Lung (tissue), 10 donors: Measurements from ENCODE around the gene TSEN34. TPM values are rescaled to one million over a fixed set of nuclear protein-coding genes. Genes with fewer than 3 reads are reported as not detected.
"Not testable (repeated sequence)": the region's sequence is repeated elsewhere in the genome, so short reads cannot be mapped to it uniquely, and the experiment has no call there.

Experiments
- ATAC-seq: fragments of 200-7000 bp; cut with Tn5 transposase; one replicate; pipeline ENCODE4 v1.9.1; 2020; ENCODE audit warnings: moderate number of reproducible peaks; ENCODE audit not compliant: insufficient read depth, low FRiP score
- DNase-seq, 3 donors: peaks; one replicate each; pipeline ENCODE4 v3.0.0-alpha.2; 2013 to 2017
- H3K27ac ChIP-seq, 2 donors: one replicate each; pipeline ENCODE4 v1.5.1; 2013; ENCODE audit warnings: mild to moderate bottlenecking in 2 of 2, moderate library complexity in 2 of 2, control low read depth in 1 of 2, inconsistent platforms in 1 of 2, low read depth in 1 of 2, low read length in 1 of 2
- H3K27me3 ChIP-seq, 3 donors: one replicate each; pipeline ENCODE4 v1.5.1; 2013; ENCODE audit warnings: low read length in 2 of 3; ENCODE audit not compliant: control insufficient read depth in 3 of 3, insufficient read depth in 3 of 3
- H3K36me3 ChIP-seq, 4 donors: one replicate each; pipeline ENCODE4 v1.5.1; 2013; ENCODE audit warnings: low read length in 4 of 4, mild to moderate bottlenecking in 1 of 4, moderate library complexity in 1 of 4; ENCODE audit not compliant: control insufficient read depth in 4 of 4, insufficient read depth in 4 of 4
- H3K4me1 ChIP-seq, 5 donors: one replicate each; pipeline ENCODE4 v1.5.1; 2013; ENCODE audit warnings: low read length in 5 of 5, mild to moderate bottlenecking in 2 of 5, moderate library complexity in 1 of 5; ENCODE audit not compliant: control insufficient read depth in 5 of 5, insufficient read depth in 5 of 5
- H3K4me3 ChIP-seq: one replicate; pipeline ENCODE4 v1.5.1; 2013; ENCODE audit warnings: mild to moderate bottlenecking, control low read depth, moderate library complexity
- H3K9ac ChIP-seq, 2 donors: one replicate each; pipeline ENCODE4 v1.5.1; 2013; ENCODE audit warnings: low read length in 2 of 2, control low read depth in 1 of 2; ENCODE audit not compliant: insufficient read depth in 1 of 2
- H3K9me3 ChIP-seq, 4 donors: one replicate each; pipeline ENCODE4 v1.5.1; 2013; ENCODE audit warnings: low read length in 3 of 4, mild to moderate bottlenecking in 1 of 4, moderate library complexity in 1 of 4; ENCODE audit not compliant: control insufficient read depth in 4 of 4, insufficient read depth in 3 of 4
- WGBS, 2 donors: extraction: QIAGEN DNeasy Blood & Tissue Kit; methylation state at CpG; one replicate each; pipeline ENCODE4 v1.1.7; 2013; 5-methylcytosine and 5-hydroxymethylcytosine counted together
- polyA plus RNA-seq, 2 donors: library from polyadenylated mRNA; stranded (reverse); fragments of 200-250 nt; gene quantifications; one replicate each; pipeline ENCODE4 v1.2.1, GENCODE V29; 2013
- total RNA-seq, 2 donors: library from RNA; depleted of rRNA in 1 of 2; stranded (reverse); fragments of >200 nt in 1 of 2; gene quantifications; one replicate each; pipeline ENCODE4 v1.2.1, GENCODE V29; 2014 to 2021
- donor health status: Bipolar disorder and iron deficiency.
- donor health status: healthy.
- donor health status: DM: yes; HTN: yes; CAD: no.

The TSEN34 gene
- total and polyA plus RNA-seq, 4 donors, result 38.0 to 102 (median 55.2) TPM

- ATAC-seq, H3K9me3 ChIP-seq, H3K4me1 ChIP-seq, H3K27me3 ChIP-seq, H3K36me3 ChIP-seq, H3K4me3 ChIP-seq, H3K27ac ChIP-seq, H3K9ac ChIP-seq, DNase-seq: not testable (repeated sequence)
- 57% methylated on average over 2 of the region's 4 CpGs; no CpG with 5 or more reads in 1 of the 2 donors for WGBS, 2 donors
Observed at GRCh38 chr19:54242234-54242633, 51.1 kb downstream of the TSEN34 start.

DNA sequence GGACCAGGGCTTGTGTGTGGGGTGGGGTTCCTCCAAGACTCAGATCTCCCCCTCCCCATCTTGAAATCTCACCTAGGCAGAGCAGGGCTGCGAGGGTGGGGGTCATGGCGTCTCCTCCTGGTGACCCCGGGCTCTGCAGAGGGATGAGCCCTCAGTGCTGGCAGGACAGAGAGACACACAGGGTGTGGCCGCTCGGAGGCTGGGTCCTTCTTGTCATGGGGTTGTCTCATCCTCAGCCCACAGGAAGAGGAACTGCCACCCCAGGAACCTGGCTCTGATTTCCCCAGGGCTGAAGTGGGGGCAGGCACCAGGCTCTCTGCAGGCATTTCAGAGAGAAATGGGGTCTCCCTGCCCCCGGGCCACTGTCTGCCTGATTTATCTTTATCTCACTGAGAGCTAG is 51.5 kb downstream of the TSEN34 start, which contains the start of gene LILRA6:
Gene LILRA6, minus strand, starts transcription at position 145 of the 400 bp plus-strand sequence.
- H3K27ac ChIP-seq, H3K9me3 ChIP-seq, H3K9ac ChIP-seq, H3K4me1 ChIP-seq, H3K36me3 ChIP-seq, H3K4me3 ChIP-seq, DNase-seq, H3K27me3 ChIP-seq: not testable (repeated sequence)
- WGBS, 2 donors, result 13 to 56% methylated on average over 2 to 6 of the region's 6 CpGs
- ATAC-seq, result peak; percentile 56

DNA sequence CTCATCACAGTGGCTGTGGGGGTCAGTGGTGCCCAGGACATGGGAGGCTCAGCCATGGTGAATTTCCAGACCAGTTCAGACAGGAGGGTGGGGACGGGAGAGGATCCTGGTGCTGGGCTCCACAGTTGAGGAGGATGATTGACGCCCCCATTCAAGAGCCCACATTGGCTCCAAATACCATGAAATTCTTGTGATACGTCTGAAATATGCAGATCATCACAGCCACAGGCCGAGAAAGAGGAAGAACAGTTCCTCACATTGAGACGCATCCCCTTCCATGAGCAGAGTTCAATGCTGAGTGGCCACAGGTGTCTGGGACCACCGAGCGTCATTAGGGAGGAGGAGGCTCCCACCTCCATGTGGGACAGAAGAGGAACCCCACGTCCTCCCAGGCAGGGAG is 52.7 kb downstream of the TSEN34 start:
- not testable (repeated sequence) for H3K27me3 ChIP-seq, H3K4me1 ChIP-seq, ATAC-seq, DNase-seq, H3K9me3 ChIP-seq, H3K27ac ChIP-seq, H3K36me3 ChIP-seq, H3K4me3 ChIP-seq, H3K9ac ChIP-seq
- 37% methylated on average over 5 of the region's 8 CpGs; no CpG with 5 or more reads in 1 of the 2 donors for WGBS, 2 donors

Other genes starting within 250 kb of the TSEN34 start
- gene CACNG8, start 228.4 kb upstream of the TSEN34 start, total RNA-seq, result under 1 TPM in 1 of 2 donors, not detected in 1; 0.15 TPM
- under 1 TPM; 0.01 to 0.06 TPM for gene CACNG8, start 228.4 kb upstream of the TSEN34 start, polyA plus RNA-seq
- gene CACNG6, start 199.7 kb upstream of the TSEN34 start, total RNA-seq, result 1 to 10 TPM; 4.1 to 8.6 TPM
- 1 to 10 TPM; 2.4 to 3.4 TPM for gene CACNG6, start 199.7 kb upstream of the TSEN34 start, polyA plus RNA-seq
- gene VSTM1, start 127.4 kb upstream of the TSEN34 start, total RNA-seq, result 1 to 10 TPM; 1.4 to 3.6 TPM
- 1 to 10 TPM in 1 of 2 donors, not detected in 1; 4.5 TPM for gene VSTM1, start 127.4 kb upstream of the TSEN34 start, polyA plus RNA-seq
- gene TARM1, start 109.9 kb upstream of the TSEN34 start, total RNA-seq, result under 1 TPM in 1 of 2 donors, not detected in 1; 0.71 TPM
- under 1 TPM in 1 of 2 donors, not detected in 1; 0.60 TPM for gene TARM1, start 109.9 kb upstream of the TSEN34 start, polyA plus RNA-seq
- gene OSCAR, start 90.5 kb upstream of the TSEN34 start, total RNA-seq, result 10 to 100 TPM in 1 of 2 donors, 1 to 10 TPM in 1; 4.4 to 77.4 TPM
- 10 to 100 TPM; 25.8 to 73.0 TPM for gene OSCAR, start 90.5 kb upstream of the TSEN34 start, polyA plus RNA-seq
- gene NDUFA3, start 88.5 kb upstream of the TSEN34 start, total RNA-seq, result 100 to 1,000 TPM in 1 of 2 donors, 10 to 100 TPM in 1; 12.8 to 137 TPM
- gene NDUFA3, start 88.5 kb upstream of the TSEN34 start, polyA plus RNA-seq, result 100 to 1,000 TPM in 1 of 2 donors, 10 to 100 TPM in 1; 94.5 to 548 TPM
- gene TFPT, start 75.7 kb upstream of the TSEN34 start, total RNA-seq, result 10 to 100 TPM; 12.1 to 25.5 TPM
- gene TFPT, start 75.7 kb upstream of the TSEN34 start, polyA plus RNA-seq, result 10 to 100 TPM; 19.8 to 32.9 TPM
- 10 to 100 TPM; 34.1 to 54.0 TPM for gene PRPF31, start 75.6 kb upstream of the TSEN34 start, total RNA-seq
- gene PRPF31, start 75.6 kb upstream of the TSEN34 start, polyA plus RNA-seq, result 10 to 100 TPM; 49.4 to 54.1 TPM
- gene CNOT3, start 53.5 kb upstream of the TSEN34 start, total RNA-seq, result 10 to 100 TPM; 23.5 to 40.4 TPM
- gene CNOT3, start 53.5 kb upstream of the TSEN34 start, polyA plus RNA-seq, result 10 to 100 TPM; 26.5 to 31.2 TPM
- 1 to 10 TPM; 3.8 to 8.5 TPM for gene LENG1, start 31.6 kb upstream of the TSEN34 start, total RNA-seq
- gene LENG1, start 31.6 kb upstream of the TSEN34 start, polyA plus RNA-seq, result 10 to 100 TPM in 1 of 2 donors, 1 to 10 TPM in 1; 7.9 to 17.1 TPM
- 10 to 100 TPM; 40.8 to 81.0 TPM for gene TMC4, start 18.1 kb upstream of the TSEN34 start, total RNA-seq
- gene TMC4, start 18.1 kb upstream of the TSEN34 start, polyA plus RNA-seq, result 10 to 100 TPM; 26.1 to 26.9 TPM
- 10 to 100 TPM; 54.0 to 92.6 TPM for gene MBOAT7, start 1.7 kb upstream of the TSEN34 start, total RNA-seq
- gene MBOAT7, start 1.7 kb upstream of the TSEN34 start, polyA plus RNA-seq, result 100 to 1,000 TPM in 1 of 2 donors, 10 to 100 TPM in 1; 39.0 to 154 TPM
- 1,000 to 10,000 TPM; 1,423 to 2,363 TPM for gene RPS9, start 9.6 kb downstream of the TSEN34 start, total RNA-seq
- 1,000 to 10,000 TPM; 3,202 to 3,651 TPM for gene RPS9, start 9.6 kb downstream of the TSEN34 start, polyA plus RNA-seq
- 10 to 100 TPM; 23.0 to 88.0 TPM for gene LILRB3, start 31.7 kb downstream of the TSEN34 start, total RNA-seq
- 100 to 1,000 TPM in 1 of 2 donors, 10 to 100 TPM in 1; 26.4 to 282 TPM for gene LILRB3, start 31.7 kb downstream of the TSEN34 start, polyA plus RNA-seq
- 10 to 100 TPM in 1 of 2 donors, 1 to 10 TPM in 1; 5.3 to 25.0 TPM for gene LILRA6, start 51.5 kb downstream of the TSEN34 start, total RNA-seq
- 10 to 100 TPM in 1 of 2 donors, 1 to 10 TPM in 1; 7.9 to 91.7 TPM for gene LILRA6, start 51.5 kb downstream of the TSEN34 start, polyA plus RNA-seq
- gene LILRB5, start 66.0 kb downstream of the TSEN34 start, total RNA-seq, result 1 to 10 TPM; 2.2 to 5.8 TPM
- 1 to 10 TPM; 3.2 to 3.8 TPM for gene LILRB5, start 66.0 kb downstream of the TSEN34 start, polyA plus RNA-seq
- gene LILRB2, start 89.8 kb downstream of the TSEN34 start, total RNA-seq, result 10 to 100 TPM in 1 of 2 donors, 1 to 10 TPM in 1; 9.1 to 44.7 TPM
- gene LILRB2, start 89.8 kb downstream of the TSEN34 start, polyA plus RNA-seq, result 100 to 1,000 TPM in 1 of 2 donors, 10 to 100 TPM in 1; 11.0 to 202 TPM
- 10 to 100 TPM in 1 of 2 donors, 1 to 10 TPM in 1; 5.9 to 41.2 TPM for gene LILRA5, start 121.9 kb downstream of the TSEN34 start, total RNA-seq
- gene LILRA5, start 121.9 kb downstream of the TSEN34 start, polyA plus RNA-seq, result 100 to 1,000 TPM in 1 of 2 donors, 10 to 100 TPM in 1; 11.2 to 262 TPM
- 1 to 10 TPM in 1 of 2 donors, under 1 TPM in 1; 0.60 to 1.4 TPM for gene LILRA4, start 147.9 kb downstream of the TSEN34 start, total RNA-seq
- gene LILRA4, start 147.9 kb downstream of the TSEN34 start, polyA plus RNA-seq, result under 1 TPM; 0.08 to 0.46 TPM
- 100 to 1,000 TPM in 1 of 2 donors, 10 to 100 TPM in 1; 27.4 to 123 TPM for gene LAIR1, start 173.6 kb downstream of the TSEN34 start, total RNA-seq
- gene LAIR1, start 173.6 kb downstream of the TSEN34 start, polyA plus RNA-seq, result 100 to 1,000 TPM in 1 of 2 donors, 10 to 100 TPM in 1; 31.6 to 253 TPM
- gene TTYH1, start 224.2 kb downstream of the TSEN34 start, total RNA-seq, result under 1 TPM; 0.18 to 0.46 TPM
- gene TTYH1, start 224.2 kb downstream of the TSEN34 start, polyA plus RNA-seq, result under 1 TPM in 1 of 2 donors, not detected in 1; 0.05 TPM